A673 (cell line): ENCODE results near the gene HEY2. TPM values are rescaled to one million over a fixed set of nuclear protein-coding genes. Genes with fewer than 3 reads are reported as not detected.

Experiments used
- BruUV-seq: library from RNA; stranded (reverse); fragments of 400-500 nt; replicated peaks from 2 replicates; lab custom pipeline; 2021; lab: Mats Ljungman, UMichigan
- CTCF ChIA-PET: fragments of 300-600 bp; sonication (Branson Sonifier 250); formaldehyde crosslinking; loops from one replicate; lab custom pipeline; 2022; ENCODE audit warnings: antibody characterized with exemption; lab: Charles Lee
- POLR2A ChIA-PET: fragments of 300-600 bp; sonication (Branson Sonifier 250); formaldehyde crosslinking; loops from one replicate; lab custom pipeline; 2022; ENCODE audit warnings: antibody characterized with exemption; ENCODE audit not compliant: low non-redundant PET; lab: Charles Lee
- DNase-seq: peaks from one replicate; pipeline ENCODE4 v3.0.0-alpha.2; 2015; ENCODE audit warnings: low spot score
- H3K27ac ChIP-seq: fragments of 200-600 bp; sonication (generic); 2 replicates; pipeline ENCODE4 v1.5.1; 2016; ENCODE audit warnings: mixed run types, low read depth, mild to moderate bottlenecking, mixed read lengths, antibody characterized with exemption, low read length; ENCODE audit not compliant: poor library complexity, severe bottlenecking
- H3K27me3 ChIP-seq: fragments of 200-600 bp; sonication (generic); replicated peaks from 2 replicates; pipeline ENCODE4 v1.6.1; 2017; ENCODE audit warnings: mixed run types, low read depth, mild to moderate bottlenecking, mixed read lengths, antibody characterized with exemption, low read length; ENCODE audit not compliant: insufficient read depth, poor library complexity
- H3K36me3 ChIP-seq: fragments of 200-600 bp; sonication (generic); 2 replicates; pipeline ENCODE4 v1.6.1; 2016; ENCODE audit warnings: mixed run types, mild to moderate bottlenecking, mixed read lengths, antibody characterized with exemption, low read length; ENCODE audit not compliant: insufficient read depth, poor library complexity, severe bottlenecking
- H3K4me1 ChIP-seq: fragments of 200-600 bp; sonication (generic); 2 replicates; pipeline ENCODE4 v1.6.1; 2017; ENCODE audit warnings: mixed run types, mild to moderate bottlenecking, mixed read lengths, antibody characterized with exemption, low read length; ENCODE audit not compliant: insufficient read depth, poor library complexity, severe bottlenecking
- H3K4me3 ChIP-seq: fragments of 200-600 bp; sonication (generic); 2 replicates; pipeline ENCODE4 v1.5.1; 2016; ENCODE audit warnings: low read depth, mixed run types, mild to moderate bottlenecking, mixed read lengths, low read length; ENCODE audit not compliant: poor library complexity, severe bottlenecking
- H3K9me3 ChIP-seq: fragments of 200-600 bp; sonication (generic); 2 replicates; pipeline ENCODE4 v1.6.1; 2016; ENCODE audit warnings: mixed run types, low read depth, mild to moderate bottlenecking, mixed read lengths, antibody characterized with exemption, low read length; ENCODE audit not compliant: poor library complexity, severe bottlenecking
- EZH2 ChIP-seq: fragments of 200-600 bp; sonication (generic); IDR thresholded peaks from 2 replicates; pipeline ENCODE4 v1.6.1; 2017; ENCODE audit warnings: borderline replicate concordance, low read depth, mild to moderate bottlenecking, mixed read lengths, antibody characterized with exemption, low read length; ENCODE audit not compliant: poor library complexity, severe bottlenecking
- intact Hi-C: fragments of 100-400 bp; cut with micrococcal nuclease; formaldehyde crosslinking; loops from one replicate; pipeline ENCODE4 v1.10.0; 2022; ENCODE audit not compliant: unreplicated experiment
- total RNA-seq: library from RNA; stranded (reverse); gene quantifications from 2 replicates; pipeline ENCODE4 v1.2.3, GENCODE V29; 2021
- TF ChIP-seq, protein P1 (sequence below): fragments of 300-800, 200-600 bp; sonication (generic); conservative IDR thresholded peaks from 2 replicates; pipeline ENCODE4 v1.5.1; 2017; ENCODE audit warnings: low read depth, mild to moderate bottlenecking, antibody characterized with exemption, low read length, moderate library complexity, mixed read lengths

HEY2 gene
- total RNA-seq, 1 experiment from 2014 or later = 0.32 TPM

DNA sequence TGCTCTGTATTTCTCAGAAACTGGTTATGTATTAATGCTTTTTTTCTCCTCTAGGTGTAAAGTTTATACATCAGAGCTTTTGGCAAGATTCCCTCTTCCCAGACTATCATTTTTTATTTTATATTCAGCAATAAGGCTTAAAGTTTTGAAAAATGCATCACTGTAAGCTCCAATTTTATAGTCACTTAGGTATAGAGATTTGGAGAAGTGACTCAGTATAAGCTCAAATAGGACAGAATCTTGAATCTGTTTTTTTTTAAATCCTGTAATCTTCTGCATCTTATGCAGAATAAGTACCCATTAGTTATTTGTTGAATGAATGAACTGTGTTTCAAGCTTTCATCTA, 42.4 kb downstream of the HEY2 start:
- no TSS peak for BruUV-seq
- intact Hi-C loops = loop anchor here (2.0 kb wide), 1 partner anchor 67 kb away; no protein-coding TSS in a partner anchor
- Histone ChIP-seq H3K4me1 (peaks cover 60% of the 10 kb centered on the region), H3K4me3 (peak overlapping the region; percentile 95), H3K27me3 (no peaks in the 10 kb centered on the region), H3K27ac (no peak overlapping the region), H3K36me3 (no peaks in the 10 kb centered on the region), H3K9me3 (no peaks in the 10 kb centered on the region)
- ChIA-PET CTCF (interaction anchor here (0.8 to 3.6 kb wide), 4 partner anchors 66 to 183 kb away, joined by 3 to 16 read pairs (median 4); partner anchors contain the start of gene HINT3), POLR2A (no interaction called here)
- DNase-seq = no peak
- no peak for TF ChIP-seq EZH2
- TF ChIP-seq, protein P1, sequence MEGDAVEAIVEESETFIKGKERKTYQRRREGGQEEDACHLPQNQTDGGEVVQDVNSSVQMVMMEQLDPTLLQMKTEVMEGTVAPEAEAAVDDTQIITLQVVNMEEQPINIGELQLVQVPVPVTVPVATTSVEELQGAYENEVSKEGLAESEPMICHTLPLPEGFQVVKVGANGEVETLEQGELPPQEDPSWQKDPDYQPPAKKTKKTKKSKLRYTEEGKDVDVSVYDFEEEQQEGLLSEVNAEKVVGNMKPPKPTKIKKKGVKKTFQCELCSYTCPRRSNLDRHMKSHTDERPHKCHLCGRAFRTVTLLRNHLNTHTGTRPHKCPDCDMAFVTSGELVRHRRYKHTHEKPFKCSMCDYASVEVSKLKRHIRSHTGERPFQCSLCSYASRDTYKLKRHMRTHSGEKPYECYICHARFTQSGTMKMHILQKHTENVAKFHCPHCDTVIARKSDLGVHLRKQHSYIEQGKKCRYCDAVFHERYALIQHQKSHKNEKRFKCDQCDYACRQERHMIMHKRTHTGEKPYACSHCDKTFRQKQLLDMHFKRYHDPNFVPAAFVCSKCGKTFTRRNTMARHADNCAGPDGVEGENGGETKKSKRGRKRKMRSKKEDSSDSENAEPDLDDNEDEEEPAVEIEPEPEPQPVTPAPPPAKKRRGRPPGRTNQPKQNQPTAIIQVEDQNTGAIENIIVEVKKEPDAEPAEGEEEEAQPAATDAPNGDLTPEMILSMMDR = 0 out of 2 replicates have a peak, but pooled peaks have one; percentile 3

DNA sequence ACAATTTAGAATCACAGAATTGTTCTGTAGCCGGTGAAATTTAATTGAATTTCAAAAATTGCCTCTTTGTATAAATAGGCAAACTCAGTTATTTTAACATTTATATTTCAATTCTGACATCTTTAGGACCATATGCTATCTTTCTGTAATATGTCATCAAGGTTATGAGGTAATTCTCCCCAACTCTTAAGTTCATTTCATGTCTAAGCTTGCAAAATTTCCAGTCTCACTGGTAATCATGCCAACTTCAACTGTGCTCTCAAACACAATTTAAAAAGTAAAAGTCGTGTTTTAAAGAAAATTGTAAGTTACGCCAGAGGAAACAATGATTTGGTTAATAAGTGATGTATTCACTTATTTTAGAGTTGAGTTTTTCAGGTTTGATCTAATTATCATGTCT, 42.7 kb downstream of the HEY2 start:
- Histone ChIP-seq H3K36me3 (no peaks in the 10 kb centered on the region), H3K4me3 (peak overlapping the region; percentile 95), H3K27me3 (no peaks in the 10 kb centered on the region), H3K9me3 (no peaks in the 10 kb centered on the region), H3K27ac (no peak overlapping the region), H3K4me1 (peaks cover 60% of the 10 kb centered on the region)
- intact Hi-C loops = no loop called here
- ChIA-PET CTCF (interaction anchor here (0.8 to 3.6 kb wide), 4 partner anchors 66 to 182 kb away, joined by 3 to 16 read pairs (median 4); partner anchors contain the start of gene HINT3), POLR2A (no interaction called here)
- TF ChIP-seq, protein P1 = no peak
- no peak for TF ChIP-seq EZH2
- DNase-seq = no peak
- BruUV-seq = no TSS peak

DNA sequence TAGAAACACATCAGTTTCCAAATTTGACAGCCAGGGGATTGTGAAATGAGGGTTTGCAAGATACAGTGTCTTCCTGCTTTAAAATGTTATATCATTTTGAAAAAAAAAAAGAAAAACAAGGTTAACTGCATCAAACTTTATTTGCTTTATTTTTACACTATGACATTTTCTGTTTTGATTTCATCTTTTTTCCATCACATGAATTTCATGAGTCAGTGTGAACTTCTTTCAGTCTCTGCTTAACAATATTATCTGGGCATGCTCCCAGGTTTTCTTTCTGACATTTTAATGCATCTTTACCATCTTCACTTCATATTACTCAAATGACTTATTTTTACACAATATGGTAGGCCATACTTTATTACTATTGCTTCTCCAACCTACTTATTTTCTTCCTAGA, 43.2 kb downstream of the HEY2 start:
- no TSS peak for BruUV-seq
- Histone ChIP-seq H3K4me3 (no peak overlapping the region), H3K27me3 (no peaks in the 10 kb centered on the region), H3K27ac (no peak overlapping the region), H3K9me3 (no peaks in the 10 kb centered on the region), H3K36me3 (no peaks in the 10 kb centered on the region), H3K4me1 (peaks cover 59% of the 10 kb centered on the region)
- ChIA-PET POLR2A (no interaction called here), CTCF (no interaction called here)
- TF ChIP-seq, protein P1 = no peak
- no peak for TF ChIP-seq EZH2
- intact Hi-C loops = no loop called here
- no peak for DNase-seq
